MM.1S (cell line): ENCODE results near the gene PER2.

Experiments used
- DNase-seq: peaks from one replicate; pipeline ENCODE4 v3.0.0-alpha.2; 2015
- H2AFZ ChIP-seq: fragments of 300-600 bp; sonication (generic); 2 replicates; pipeline ENCODE4 v1.6.0; 2016; ENCODE audit warnings: antibody characterized with exemption, low read length
- H3F3A ChIP-seq: fragments of 300-600 bp; sonication (generic); 2 replicates; pipeline ENCODE4 v1.6.1; 2016; ENCODE audit warnings: mild to moderate bottlenecking, antibody characterized with exemption, low read length, moderate library complexity, mixed read lengths; ENCODE audit not compliant: insufficient read depth
- H3K27ac ChIP-seq: fragments of 300-600 bp; sonication (generic); 2 replicates; pipeline ENCODE4 v1.5.1; 2016; ENCODE audit warnings: mild to moderate bottlenecking, low read length
- H3K27me3 ChIP-seq: fragments of 300-600 bp; sonication (generic); replicated peaks from 2 replicates; pipeline ENCODE4 v1.6.0; 2016; ENCODE audit warnings: low read length; ENCODE audit not compliant: insufficient read depth
- H3K36me3 ChIP-seq: fragments of 300-600 bp; sonication (generic); replicated peaks from 2 replicates; pipeline ENCODE4 v1.6.1; 2016; ENCODE audit warnings: mild to moderate bottlenecking, low read length, mixed read lengths; ENCODE audit not compliant: insufficient read depth
- H3K4me1 ChIP-seq: fragments of 300-600 bp; sonication (generic); 2 replicates; pipeline ENCODE4 v1.6.1; 2016; ENCODE audit warnings: low read length, mixed read lengths
- H3K4me2 ChIP-seq: fragments of 300-600 bp; sonication (generic); 2 replicates; pipeline ENCODE4 v1.6.0; 2016; ENCODE audit warnings: low read depth, low read length
- H3K4me3 ChIP-seq: fragments of 300-600 bp; sonication (generic); 2 replicates; pipeline ENCODE4 v1.5.1; 2016; ENCODE audit warnings: low read length, mixed read lengths
- H3K79me2 ChIP-seq: fragments of 300-600 bp; sonication (generic); 2 replicates; pipeline ENCODE4 v1.6.1; 2016; ENCODE audit warnings: mixed run types, low read length, mixed read lengths
- H3K9ac ChIP-seq: fragments of 300-600 bp; sonication (generic); 2 replicates; pipeline ENCODE4 v1.6.1; 2016; ENCODE audit warnings: low read length, mixed read lengths
- H3K9me2 ChIP-seq: fragments of 300-600 bp; sonication (generic); replicated peaks from 2 replicates; pipeline ENCODE4 v1.6.1; 2016; ENCODE audit warnings: mild to moderate bottlenecking, low read length, mixed read lengths; ENCODE audit not compliant: insufficient read depth
- H3K9me3 ChIP-seq: fragments of 300-600 bp; sonication (generic); replicated peaks from 2 replicates; pipeline ENCODE4 v1.6.1; 2016; ENCODE audit warnings: mild to moderate bottlenecking, low read length, mixed read lengths; ENCODE audit not compliant: insufficient read depth
- H4K20me1 ChIP-seq: fragments of 300-600 bp; sonication (generic); 2 replicates; pipeline ENCODE4 v1.6.1; 2016; ENCODE audit warnings: mild to moderate bottlenecking, low read length, moderate library complexity, mixed read lengths; ENCODE audit not compliant: insufficient read depth
- CTCF ChIP-seq: fragments of 300-600 bp; sonication (generic); IDR thresholded peaks from 2 replicates; pipeline ENCODE4 v1.5.1; 2016; ENCODE audit warnings: antibody characterized with exemption, low read length, mixed read lengths
- EZH2 ChIP-seq: fragments of 300-600 bp; sonication (generic); optimal IDR thresholded peaks from 2 replicates; pipeline ENCODE3; 2017; ENCODE audit warnings: low read depth, mild to moderate bottlenecking, antibody characterized with exemption, low read length, mixed read lengths
- EZH2phosphoT487 ChIP-seq: fragments of 300-600 bp; sonication (generic); IDR thresholded peaks from 2 replicates; pipeline ENCODE4 v1.6.1; 2018; ENCODE audit warnings: antibody characterized with exemption, low read length

PER2 gene

GRCh38 chr2:238235331-238235732 lies 53.1 kb downstream of the PER2 start:
- peaks cover 10% of the 10 kb centered on the region; the same call in 1 of the 2 replicates for H3F3A ChIP-seq
- H3K36me3 ChIP-seq = no peaks in the 10 kb centered on the region
- peaks cover 7% of the 10 kb centered on the region; the same call in 1 of the 2 replicates for H3K79me2 ChIP-seq
- H3K27ac ChIP-seq = no peak overlapping the region
- H3K9ac ChIP-seq = no peak overlapping the region
- H4K20me1 ChIP-seq = no peaks in the 10 kb centered on the region
- H3K9me2 ChIP-seq = no peaks in the 10 kb centered on the region
- H3K4me1 ChIP-seq = no peaks in the 10 kb centered on the region
- no peaks in the 10 kb centered on the region for H3K9me3 ChIP-seq
- TF ChIP-seq EZH2 (no peak), CTCF (no peak), EZH2phosphoT487 (no peak)
- H3K4me2 ChIP-seq = no peak overlapping the region
- DNase-seq = no peak
- peaks cover 8% of the 10 kb centered on the region for H3K27me3 ChIP-seq
- no peak overlapping the region for H2AFZ ChIP-seq
- no peak overlapping the region for H3K4me3 ChIP-seq

- no peak for DNase-seq
Observed at GRCh38 chr2:238233625-238234024, 54.8 kb downstream of the PER2 start.

GRCh38 chr2:238231809-238232208 lies 56.6 kb downstream of the PER2 start:
- Histone ChIP-seq H3K27ac (no peak overlapping the region), H3K9ac (no peak overlapping the region), H3K36me3 (no peaks in the 10 kb centered on the region), H3K9me2 (no peaks in the 10 kb centered on the region), H3F3A (no peaks in the 10 kb centered on the region), H3K79me2 (no peaks in the 10 kb centered on the region), H3K4me2 (peak overlapping the region; percentile 81; the same call in 1 of the 2 replicates), H3K27me3 (peaks cover 8% of the 10 kb centered on the region), H2AFZ (no peak overlapping the region), H3K9me3 (no peaks in the 10 kb centered on the region), H4K20me1 (no peaks in the 10 kb centered on the region), H3K4me3 (no peak overlapping the region), H3K4me1 (no peaks in the 10 kb centered on the region)
- TF ChIP-seq EZH2 (no peak), CTCF (no peak), EZH2phosphoT487 (no peak)
- no peak for DNase-seq

More at GRCh38 chr2:238233625-238234024, 54.8 kb downstream of the PER2 start:
- H3K27ac ChIP-seq = no peak overlapping the region
- no peaks in the 10 kb centered on the region for H3K36me3 ChIP-seq
- no peak overlapping the region for H2AFZ ChIP-seq
- H3K4me2 ChIP-seq = no peak overlapping the region
- no peak overlapping the region for H3K9ac ChIP-seq
- no peaks in the 10 kb centered on the region for H3K9me2 ChIP-seq
- H3K9me3 ChIP-seq = no peaks in the 10 kb centered on the region
- no peaks in the 10 kb centered on the region for H3K4me1 ChIP-seq
- peaks cover 3% of the 10 kb centered on the region; the same call in 1 of the 2 replicates for H3K79me2 ChIP-seq
- H3K4me3 ChIP-seq = no peak overlapping the region
- no peaks in the 10 kb centered on the region for H4K20me1 ChIP-seq
- peaks cover 8% of the 10 kb centered on the region for H3K27me3 ChIP-seq
- no peak for TF ChIP-seq EZH2
- no peak for TF ChIP-seq CTCF
- no peak for TF ChIP-seq EZH2phosphoT487
- peaks cover 5% of the 10 kb centered on the region; the same call in 1 of the 2 replicates for H3F3A ChIP-seq
